ENCODE results near the gene LBX1.

- TF ChIP-seq CTCF (IDR thresholded peaks at IDR 0.05) = no peak
- no peak for TF ChIP-seq POLR2A (IDR thresholded peaks at IDR 0.05)
These were observed 347 bp downstream of the LBX1 start for GRCh38 chr10:101228966-101229265.

Data from prostate gland (tissue), 2 donors.